ENCODE measurements around the gene ENAH.

Gene ENAH

GRCh38 chr1:225449261-225449660 is 203.7 kb downstream of the ENAH start:
- no peak for DNase-seq

- no peak for DNase-seq
These were observed 204.6 kb downstream of the ENAH start for GRCh38 chr1:225448146-225448805.

- DNase-seq: no peak
These were observed 205.3 kb downstream of the ENAH start for GRCh38 chr1:225447650-225448089.

- no peak for DNase-seq
These were observed 205.8 kb downstream of the ENAH start for GRCh38 chr1:225446981-225447615.

GRCh38 chr1:225446595-225446960 is 206.3 kb downstream of the ENAH start:
- DNase-seq: no peak

- no peak for DNase-seq
These were observed 207.0 kb downstream of the ENAH start for GRCh38 chr1:225445639-225446594.

GRCh38 chr1:225442123-225442505 is 210.8 kb downstream of the ENAH start:
- no peak for DNase-seq

GRCh38 chr1:225441314-225442122 is 211.4 kb downstream of the ENAH start:
- peak; percentile 31 for DNase-seq

GRCh38 chr1:225440380-225441221 is 212.3 kb downstream of the ENAH start:
- DNase-seq: no peak

- no peak for DNase-seq
These were observed 215.0 kb downstream of the ENAH start for GRCh38 chr1:225437710-225438437.
